Stimulated activated CD4-positive, alpha-beta T cell treated with anti-CD3 and anti-CD28 coated beads, Interleukin-12 subunit alpha, Interleukin-12 subunit beta, amount 100 ng/mL, for 48 hours (primary cell): ENCODE results near the gene DMRTB1.
A peak's percentile ranks its signal among the peaks of the same experiment; 100 is the strongest.

ENCODE experiments used
- DNase-seq, 3 donors: peaks; one replicate each; pipeline ENCODE4 v3.0.0-alpha.2; 2020; ENCODE audit warnings: low read depth in 2 of 3, low spot score in 1 of 3

Gene DMRTB1

GRCh38 chr1:53484705-53485477, 25.7 kb downstream of the DMRTB1 start:
- no peak for DNase-seq

DNA sequence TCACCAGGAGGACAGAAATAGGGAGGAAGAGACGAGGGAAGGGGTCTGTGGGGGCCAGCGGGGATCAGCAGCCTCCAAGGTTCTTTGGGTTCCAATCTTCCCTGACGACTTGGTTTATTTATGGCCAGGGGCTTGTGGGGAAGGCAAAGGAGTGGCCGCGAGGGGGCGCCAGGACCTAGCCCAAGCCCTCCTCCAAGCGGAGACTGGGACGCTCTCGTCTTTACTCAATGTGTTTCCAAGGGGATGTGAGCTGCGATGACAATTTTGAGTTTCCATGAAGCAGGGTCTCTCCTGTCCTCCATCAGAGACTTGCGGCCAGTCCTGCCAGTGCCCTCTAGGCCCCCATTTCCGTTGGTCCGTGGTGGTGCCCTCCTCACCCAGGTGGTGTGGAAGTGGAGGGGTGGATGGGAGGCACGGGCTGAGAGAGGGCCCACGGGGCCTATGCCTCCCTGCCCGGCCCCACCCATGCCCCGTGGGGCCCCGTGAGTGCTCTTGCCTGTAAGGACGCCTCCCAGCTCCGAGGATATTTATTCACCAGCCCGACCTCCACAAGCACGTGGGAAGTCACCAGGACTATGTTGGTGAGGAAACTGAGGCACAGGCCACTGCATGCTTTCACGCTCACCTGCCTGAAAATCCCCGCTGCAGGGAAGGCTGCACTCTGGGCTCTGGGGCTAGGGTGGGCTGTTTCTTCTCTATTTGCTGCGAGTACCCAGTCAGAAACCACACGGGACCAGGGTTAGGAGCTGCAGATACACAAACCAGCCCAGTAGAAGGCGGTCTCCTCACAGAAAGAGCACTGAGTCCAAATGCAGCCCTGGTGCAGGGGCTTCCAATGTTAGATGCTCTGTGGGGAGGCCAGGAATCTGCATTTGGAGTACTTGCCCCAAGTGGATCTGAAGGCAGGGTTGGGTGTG, 26.5 kb downstream of the DMRTB1 start:
- DNase-seq, result peak; percentile 55 to 65 (median 58)

GRCh38 chr1:53486395-53487026, 27.3 kb downstream of the DMRTB1 start:
- DNase-seq, result no peak

DNA sequence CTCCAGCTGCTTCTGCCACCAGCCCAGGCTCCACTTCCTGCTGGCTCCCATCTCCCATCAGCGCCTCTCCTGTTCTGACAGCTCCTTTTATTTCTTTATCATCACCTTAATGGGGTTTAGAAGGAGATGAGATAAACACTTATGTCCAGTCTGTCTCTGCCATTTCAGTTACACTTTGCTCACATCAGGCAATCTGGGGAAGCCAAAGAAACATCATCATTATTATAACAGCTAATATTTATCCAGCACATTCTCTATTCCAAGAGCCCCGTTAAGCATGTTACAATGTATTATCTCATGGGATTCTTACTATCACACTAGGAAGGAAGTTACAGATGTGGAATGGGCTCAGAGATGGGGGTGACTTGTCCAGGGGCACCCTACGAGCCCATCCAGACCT, 31.2 kb downstream of the DMRTB1 start:
- no peak for DNase-seq

DNA sequence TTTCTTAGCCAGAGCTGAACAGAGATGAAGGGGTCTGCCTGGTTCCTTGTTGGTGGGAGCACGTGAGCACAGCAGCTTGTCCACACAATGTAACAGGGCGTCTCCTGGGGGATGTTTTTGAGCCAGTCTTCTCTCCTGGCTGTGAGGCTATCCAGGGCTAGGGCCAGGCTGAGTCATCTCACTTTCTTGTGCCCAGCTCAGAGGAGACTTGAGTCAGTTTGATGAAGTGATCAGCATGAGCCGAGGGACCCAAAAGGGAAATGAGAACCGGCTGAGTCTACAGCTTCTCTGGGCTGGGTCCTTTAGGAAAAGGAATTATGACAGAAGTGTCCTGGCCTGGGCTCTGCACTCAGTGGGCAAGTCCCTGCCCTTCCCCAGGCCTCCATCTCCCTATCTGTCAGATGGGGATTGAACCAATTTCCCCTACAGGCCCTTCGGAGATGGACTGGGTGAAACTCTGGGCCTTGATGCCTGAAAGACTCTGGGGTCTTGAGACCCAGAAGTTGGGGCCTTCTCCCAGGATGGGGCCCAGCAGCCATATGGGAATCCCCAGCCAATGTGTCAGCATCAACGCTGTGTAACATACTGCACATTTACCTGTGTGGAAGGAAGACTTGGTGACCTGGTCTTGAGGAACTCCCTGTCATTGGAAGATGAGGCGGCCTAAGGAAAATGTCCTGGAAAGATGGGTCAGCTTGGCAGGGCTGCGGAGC, 36.6 kb downstream of the DMRTB1 start:
- no peak for DNase-seq

DNA sequence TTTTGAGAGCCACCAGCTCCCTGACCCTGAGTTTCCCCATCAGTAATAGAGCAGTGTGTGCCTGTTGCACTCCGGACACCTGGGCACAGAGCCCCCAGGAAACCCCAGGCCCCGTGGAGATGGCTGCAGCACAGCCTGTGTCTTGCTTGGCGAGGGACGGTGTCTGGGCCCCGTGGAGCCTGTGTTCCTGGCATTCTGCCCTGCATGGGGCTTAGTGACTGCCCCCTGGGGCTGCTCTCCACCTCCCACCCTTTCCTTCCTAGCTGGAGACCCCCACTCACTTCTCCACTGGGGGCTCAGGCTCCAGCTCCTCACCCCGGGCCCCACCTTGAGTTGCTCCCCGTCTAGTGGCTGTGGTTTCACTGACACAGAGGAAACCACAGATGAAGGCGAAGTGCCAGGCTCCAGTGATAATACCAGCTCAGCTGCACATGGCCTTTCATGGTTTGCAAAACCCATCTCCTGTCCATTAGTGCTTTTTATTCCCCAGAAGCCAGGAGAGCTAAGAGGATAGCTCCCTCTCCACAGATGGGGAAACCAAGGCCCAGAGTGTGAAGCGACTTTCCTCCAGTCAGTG, 39.4 kb downstream of the DMRTB1 start:
- no peak for DNase-seq

- DNase-seq, result no peak
Measured at GRCh38 chr1:53499257-53500203, 40.3 kb downstream of the DMRTB1 start.

GRCh38 chr1:53500204-53501064, 41.2 kb downstream of the DMRTB1 start:
- no peak for DNase-seq

GRCh38 chr1:53501065-53502005, 42.1 kb downstream of the DMRTB1 start:
- DNase-seq, result no peak

DNA sequence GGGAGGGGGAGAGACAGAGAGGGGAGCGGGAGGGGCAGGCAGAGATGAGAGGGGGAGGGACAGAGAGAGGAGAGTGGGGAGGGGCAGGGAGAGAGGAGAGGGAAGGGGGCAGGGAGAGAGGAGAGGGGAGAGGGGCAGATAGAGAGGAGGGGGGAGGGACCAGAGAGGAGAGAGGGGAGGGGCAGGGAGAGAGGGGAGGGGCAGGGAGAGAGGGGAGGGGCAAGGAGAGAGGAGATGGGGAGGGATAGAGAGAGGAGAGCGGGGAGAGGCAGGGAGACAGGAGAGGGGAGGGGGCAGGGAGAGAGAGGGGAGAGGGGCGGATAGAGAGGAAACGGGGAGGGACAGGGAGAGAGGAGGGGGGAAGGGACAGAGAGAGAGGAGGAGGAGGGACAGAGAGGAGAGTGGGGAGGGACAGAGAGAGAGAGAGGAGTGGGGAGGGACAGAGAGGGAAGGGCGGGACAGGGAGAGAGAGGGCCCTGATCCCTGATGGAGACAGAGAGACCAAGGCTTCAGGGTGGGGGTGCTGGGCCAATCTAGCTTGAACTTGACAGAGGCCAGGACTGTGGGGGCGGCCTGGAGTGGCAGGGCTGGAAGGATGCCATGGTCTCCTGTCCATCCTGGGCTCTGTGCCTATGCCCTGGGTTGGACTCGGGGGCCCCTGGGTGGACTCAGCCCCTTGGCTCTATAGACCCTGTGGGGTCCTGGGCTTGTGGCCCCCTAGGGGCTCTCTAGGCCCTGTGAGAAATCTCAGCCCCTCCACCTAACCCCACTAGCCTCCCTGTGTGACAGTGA, 43.6 kb downstream of the DMRTB1 start:
- no peak for DNase-seq

DNA sequence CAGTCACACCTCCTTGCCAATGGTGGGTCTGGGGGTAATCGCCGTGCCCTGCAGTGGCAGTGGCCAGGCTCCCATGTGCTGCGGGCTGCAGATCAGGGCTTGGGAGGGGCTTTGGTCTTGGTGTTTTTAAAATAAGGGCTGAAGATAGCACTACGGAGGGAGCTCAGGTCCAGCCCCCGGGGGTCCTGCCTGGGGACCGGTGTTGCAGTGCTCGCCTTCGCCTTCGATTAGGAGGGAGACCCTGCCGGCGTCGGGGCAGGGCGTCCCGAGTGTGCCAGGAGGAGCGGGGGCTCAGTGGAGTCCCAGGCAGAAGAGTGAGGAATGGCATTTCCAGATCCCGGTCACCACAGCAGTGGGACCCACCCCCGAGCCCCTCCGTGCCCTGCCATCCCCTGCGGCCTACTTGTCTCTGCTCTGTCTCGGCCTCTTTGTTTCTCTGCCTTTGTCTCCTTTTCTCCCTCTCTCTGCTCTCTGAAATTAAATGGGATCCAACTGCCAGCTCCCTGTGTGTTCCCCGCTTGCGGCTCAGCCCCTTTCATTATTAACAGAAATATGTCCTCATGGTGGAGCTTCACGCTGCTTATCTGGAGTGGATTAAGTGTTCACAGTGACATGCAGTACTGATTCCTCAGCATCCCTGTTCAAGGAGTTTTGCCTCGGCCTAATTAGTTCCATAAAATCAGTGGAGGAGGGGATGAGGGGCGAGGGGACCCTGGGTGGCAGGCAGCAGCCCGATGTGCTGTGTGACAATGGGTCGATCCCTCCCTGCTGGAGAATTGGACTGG, 44.4 kb downstream of the DMRTB1 start:
- no peak for DNase-seq

DNA sequence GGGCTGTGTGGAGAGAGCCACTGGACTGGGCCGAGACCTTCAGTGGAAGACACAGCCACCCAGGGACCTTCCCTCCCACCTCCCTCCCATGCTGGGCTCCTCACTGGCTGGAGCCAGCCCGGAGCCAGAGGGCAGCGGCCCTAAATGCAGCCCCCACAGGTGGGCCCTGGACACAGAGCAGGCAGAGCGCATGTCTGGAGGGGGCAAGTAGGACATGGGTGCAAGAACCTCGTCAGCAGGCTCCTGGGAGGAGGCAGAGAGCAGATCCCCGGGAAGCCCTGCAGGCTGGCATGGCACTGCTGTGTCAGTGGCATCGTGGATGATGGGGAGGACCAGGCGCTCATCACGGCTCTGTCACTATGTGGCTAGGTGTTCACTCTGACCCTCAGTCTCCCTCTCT, 45.7 kb downstream of the DMRTB1 start:
- no peak for DNase-seq

DNA sequence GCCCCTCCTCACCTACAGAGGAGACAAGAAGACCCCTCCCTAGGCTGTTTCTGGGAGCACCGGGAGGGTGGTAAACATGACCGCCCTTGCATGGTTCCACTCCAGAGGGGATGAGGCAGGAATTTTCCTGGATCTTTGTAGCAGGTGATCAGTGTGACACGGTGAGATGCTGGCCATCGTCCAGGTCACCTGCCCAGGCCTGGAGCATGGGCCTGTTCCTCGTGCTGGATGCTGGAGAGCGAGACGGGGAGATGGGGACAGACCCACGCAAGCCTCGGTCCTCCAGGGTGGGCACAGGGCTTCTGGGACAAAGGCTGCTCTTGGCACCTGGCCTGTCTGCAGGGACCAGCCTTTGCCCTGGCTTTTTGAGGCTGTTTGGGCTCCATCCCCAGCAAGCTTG, 46.2 kb downstream of the DMRTB1 start:
- DNase-seq, result no peak

DNA sequence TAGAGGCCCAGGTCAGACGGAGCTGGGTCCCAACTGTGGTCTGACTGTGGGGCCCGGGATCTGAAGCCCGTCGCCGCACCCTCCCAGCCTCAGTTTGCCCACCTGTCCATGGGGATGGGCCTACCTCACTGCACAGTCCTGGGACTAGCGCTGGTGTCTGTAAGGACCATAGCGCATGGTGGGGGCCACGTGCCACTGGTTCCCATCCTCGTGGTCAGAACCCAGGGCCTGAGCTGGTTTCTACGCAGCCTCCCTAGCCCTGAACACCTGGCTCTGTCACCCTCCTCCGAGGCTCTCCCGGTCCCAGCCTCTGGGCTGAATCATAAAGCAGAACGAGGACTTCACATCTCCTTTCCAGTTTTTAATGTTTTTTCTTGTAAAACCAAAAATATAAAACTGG, 46.7 kb downstream of the DMRTB1 start:
- no peak for DNase-seq

DNA sequence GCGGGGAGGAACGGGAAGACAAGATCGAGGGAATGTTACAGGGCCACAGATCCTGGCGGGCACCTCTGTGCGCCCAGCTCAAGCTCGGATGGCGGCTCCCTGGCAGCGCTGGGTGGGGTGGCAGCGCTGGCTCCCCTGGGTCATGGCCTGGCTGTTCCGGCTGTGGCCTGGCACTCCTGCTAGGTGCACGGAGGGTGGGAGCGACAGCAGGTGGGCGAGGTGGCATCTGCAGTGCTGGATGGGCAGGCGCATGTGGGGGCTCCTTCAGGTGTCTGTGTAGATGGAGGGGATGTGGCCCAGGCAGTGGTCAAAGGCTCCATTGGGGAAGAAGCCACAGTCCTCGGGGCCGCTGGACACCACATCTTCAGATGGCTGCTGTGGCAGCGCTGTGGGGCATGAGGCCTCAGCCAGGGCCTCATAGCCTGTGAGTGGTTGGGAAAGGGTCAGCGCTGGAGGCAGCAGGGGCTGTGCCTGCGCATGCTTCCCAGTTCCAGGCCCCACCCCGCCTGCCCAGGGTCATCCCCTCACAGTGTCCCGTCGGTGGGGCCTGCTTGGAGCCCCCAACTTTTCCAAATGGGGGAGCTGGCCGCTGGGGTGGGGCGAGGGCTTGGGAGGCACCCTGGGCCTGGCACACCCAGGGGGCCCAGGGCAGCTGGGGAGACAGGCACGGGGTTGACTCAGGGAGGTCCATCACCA, 47.3 kb downstream of the DMRTB1 start:
- DNase-seq, result no peak
